SH-SY5Y (cell line): ENCODE results near the gene S100Z.

Source experiments
- GATA2 ChIP-seq: IDR thresholded peaks from 2 replicates; pipeline ENCODE4 v1.6.1; 2011; ENCODE audit warnings: mild to moderate bottlenecking, low read depth, low read length
- GATA3 ChIP-seq: IDR thresholded peaks from 2 replicates; pipeline ENCODE4 v1.6.1; 2011; ENCODE audit warnings: low read depth, mild to moderate bottlenecking, low read length, moderate library complexity

Gene S100Z

GRCh38 chr5:76849419-76850291 lies at the start of gene S100Z:
S100Z (plus strand) TSS chr5:76850014; CDS start chr5:76875360, 25,346 bp downstream.
- TF ChIP-seq GATA2 (no peak), GATA3 (no peak)

GRCh38 chr5:76800579-76800978 lies 49.2 kb upstream of the S100Z start:
- TF ChIP-seq GATA3 (no peak), GATA2 (no peak)

GRCh38 chr5:76801159-76801802 lies 48.5 kb upstream of the S100Z start:
- TF ChIP-seq GATA3 (no peak), GATA2 (no peak)

- TF ChIP-seq GATA2, result no peak
Measured at GRCh38 chr5:76801803-76802195, 48.0 kb upstream of the S100Z start.

GRCh38 chr5:76804266-76804665 lies 45.5 kb upstream of the S100Z start:
- TF ChIP-seq GATA3, result no peak
- no peak for TF ChIP-seq GATA2

- TF ChIP-seq GATA3 (no peak), GATA2 (no peak)
Measured at GRCh38 chr5:76805821-76806505, 43.9 kb upstream of the S100Z start.

GRCh38 chr5:76807296-76807695 lies 42.5 kb upstream of the S100Z start:
- TF ChIP-seq GATA3 (no peak), GATA2 (no peak)

- TF ChIP-seq GATA2, result no peak
Measured at GRCh38 chr5:76808141-76808691, 41.6 kb upstream of the S100Z start.

GRCh38 chr5:76809141-76809540 lies 40.7 kb upstream of the S100Z start:
- TF ChIP-seq GATA2, result no peak
- no peak for TF ChIP-seq GATA3

- TF ChIP-seq GATA2 (no peak), GATA3 (no peak)
Measured at GRCh38 chr5:76810236-76810635, 39.6 kb upstream of the S100Z start.

- TF ChIP-seq GATA2, result no peak
- TF ChIP-seq GATA3, result no peak
Measured at GRCh38 chr5:76811214-76811613, 38.6 kb upstream of the S100Z start.

GRCh38 chr5:76813982-76814562 lies 35.7 kb upstream of the S100Z start:
- TF ChIP-seq GATA2, result peak; percentile 44; the same call in 1 of the 2 replicates
- no peak for TF ChIP-seq GATA3

- no peak for TF ChIP-seq GATA2
- no peak for TF ChIP-seq GATA3
Measured at GRCh38 chr5:76816110-76816831, 33.5 kb upstream of the S100Z start.
